ENCODE results near the gene CEP164.
"Not testable (repeated sequence)": the region's sequence is repeated elsewhere in the genome, so short reads cannot be mapped to it uniquely, and the experiment has no call there.

Gene CEP164

DNA sequence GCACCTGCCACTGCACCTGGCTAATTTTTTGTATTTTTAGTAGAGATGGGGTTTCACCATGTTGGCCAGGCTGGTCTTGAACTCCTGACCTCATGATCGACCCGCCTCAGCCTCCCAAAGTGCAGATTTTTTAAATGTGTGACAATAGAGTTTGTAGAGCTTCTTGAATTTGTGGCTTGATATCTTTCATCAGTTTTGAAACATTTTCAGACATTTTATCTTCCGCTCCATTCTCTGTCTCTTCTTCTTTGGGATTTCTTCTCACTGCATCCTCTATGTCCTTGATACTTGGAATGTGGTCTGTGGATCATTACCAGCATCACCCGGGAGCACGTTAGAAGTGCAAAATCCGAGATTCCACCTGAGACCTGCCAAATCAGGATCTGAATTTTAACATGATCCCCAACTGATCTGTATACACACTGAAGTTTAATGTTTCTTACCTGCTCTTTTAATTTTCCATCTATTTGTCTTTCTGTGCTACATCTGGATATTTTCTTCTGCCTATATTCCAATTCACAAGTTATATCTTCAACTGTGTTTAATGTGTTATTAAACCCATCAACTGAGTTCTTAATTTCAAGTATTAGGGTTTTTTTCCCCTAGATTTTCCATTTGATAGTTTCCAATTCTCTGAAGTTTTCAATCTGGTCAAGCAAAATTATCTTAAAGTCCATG, 126.4 kb downstream of the CEP164 start:
- no peak for TF ChIP-seq POU2F2 (IDR thresholded peaks at IDR 0.05; ENCODE audit: low read depth, low read length)
- TF ChIP-seq TAF1 (IDR thresholded peaks at IDR 0.05; ENCODE audit: low read depth, low read length), result no peak
- TF ChIP-seq POLR2AphosphoS5 (IDR thresholded peaks at IDR 0.05; ENCODE audit: low read depth, low read length), result no peak
- no peak for DNase-seq (ENCODE audit: insufficient read length, low spot score)
- FAIRE-seq, result peak; percentile 33

- FAIRE-seq (no peak), DNase-seq (ENCODE audit: insufficient read length, low spot score) (no peak)
- TF ChIP-seq SPI1 (IDR thresholded peaks at IDR 0.05; ENCODE audit: low read depth, low read length) (no peak), POLR2A (IDR thresholded peaks at IDR 0.05; ENCODE audit: low read depth, low read length) (no peak), POU2F2 (IDR thresholded peaks at IDR 0.05; ENCODE audit: low read depth, low read length) (no peak), TAF1 (IDR thresholded peaks at IDR 0.05; ENCODE audit: low read depth, low read length) (no peak), POLR2AphosphoS5 (IDR thresholded peaks at IDR 0.05; ENCODE audit: low read depth, low read length) (no peak), PAX5 (IDR thresholded peaks at IDR 0.05; ENCODE audit: insufficient read depth, low read length, severe bottlenecking) (no peak)
Observed at GRCh38 chr11:117454564-117454917, 126.9 kb downstream of the CEP164 start.

DNA sequence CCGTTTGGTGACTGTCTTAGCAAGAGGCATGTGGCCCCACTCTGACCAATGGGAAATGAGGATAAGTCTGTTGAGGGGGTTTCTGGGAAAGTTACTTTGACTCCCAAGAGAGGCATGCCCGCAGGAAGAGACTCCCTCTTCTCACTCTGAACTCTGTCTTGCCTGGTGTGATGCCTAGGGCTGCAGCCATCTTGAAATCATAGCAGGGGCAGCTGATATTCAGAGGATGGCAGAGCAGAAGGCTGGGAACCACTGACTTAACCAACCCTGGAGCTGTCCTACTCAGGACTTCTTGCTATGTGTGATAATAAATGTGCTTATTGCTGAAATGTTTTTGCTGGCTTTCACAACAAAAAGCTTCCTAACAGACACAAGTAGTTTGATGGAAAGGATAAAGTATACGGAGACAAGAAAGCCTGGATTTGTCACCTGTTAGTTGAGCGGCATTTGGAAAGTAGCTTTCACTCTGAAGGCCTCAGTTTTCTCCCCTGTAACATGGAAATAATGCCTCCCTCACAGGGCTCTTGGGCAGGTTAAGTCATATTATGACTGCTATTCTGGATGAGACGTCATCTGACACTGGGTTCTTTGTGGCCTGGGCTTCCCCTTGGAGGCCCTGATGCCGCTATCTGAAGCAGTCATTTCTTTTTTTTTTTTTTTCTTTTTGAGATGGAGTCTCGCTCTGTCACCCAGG, 128.5 kb downstream of the CEP164 start:
- no peak for FAIRE-seq
- TF ChIP-seq POU2F2 (IDR thresholded peaks at IDR 0.05; ENCODE audit: low read depth, low read length) (no peak), TAF1 (IDR thresholded peaks at IDR 0.05; ENCODE audit: low read depth, low read length) (no peak), SPI1 (IDR thresholded peaks at IDR 0.05; ENCODE audit: low read depth, low read length) (no peak), POLR2AphosphoS5 (IDR thresholded peaks at IDR 0.05; ENCODE audit: low read depth, low read length) (no peak), POLR2A (IDR thresholded peaks at IDR 0.05; ENCODE audit: low read depth, low read length) (no peak), PAX5 (IDR thresholded peaks at IDR 0.05; ENCODE audit: insufficient read depth, low read length, severe bottlenecking) (no peak)

GRCh38 chr11:117456721-117457029, 129.0 kb downstream of the CEP164 start:
- FAIRE-seq, result not testable (repeated sequence)

More for the DNA sequence above, 128.5 kb downstream of the CEP164 start:
- no peak for DNase-seq (ENCODE audit: insufficient read length, low spot score)

GRCh38 chr11:117457031-117457785, 129.6 kb downstream of the CEP164 start:
- TF ChIP-seq POLR2AphosphoS5 (IDR thresholded peaks at IDR 0.05; ENCODE audit: low read depth, low read length), result no peak
- no peak for TF ChIP-seq PAX5 (IDR thresholded peaks at IDR 0.05; ENCODE audit: insufficient read depth, low read length, severe bottlenecking)
- TF ChIP-seq POLR2A (IDR thresholded peaks at IDR 0.05; ENCODE audit: low read depth, low read length), result no peak
- no peak for TF ChIP-seq TAF1 (IDR thresholded peaks at IDR 0.05; ENCODE audit: low read depth, low read length)
- no peak for TF ChIP-seq POU2F2 (IDR thresholded peaks at IDR 0.05; ENCODE audit: low read depth, low read length)
- no peak for TF ChIP-seq SPI1 (IDR thresholded peaks at IDR 0.05; ENCODE audit: low read depth, low read length)
- FAIRE-seq (no peak), DNase-seq (ENCODE audit: insufficient read length, low spot score) (no peak)

More at GRCh38 chr11:117456721-117457029, 129.0 kb downstream of the CEP164 start:
- not testable (repeated sequence) for DNase-seq (ENCODE audit: insufficient read length, low spot score)

DNA sequence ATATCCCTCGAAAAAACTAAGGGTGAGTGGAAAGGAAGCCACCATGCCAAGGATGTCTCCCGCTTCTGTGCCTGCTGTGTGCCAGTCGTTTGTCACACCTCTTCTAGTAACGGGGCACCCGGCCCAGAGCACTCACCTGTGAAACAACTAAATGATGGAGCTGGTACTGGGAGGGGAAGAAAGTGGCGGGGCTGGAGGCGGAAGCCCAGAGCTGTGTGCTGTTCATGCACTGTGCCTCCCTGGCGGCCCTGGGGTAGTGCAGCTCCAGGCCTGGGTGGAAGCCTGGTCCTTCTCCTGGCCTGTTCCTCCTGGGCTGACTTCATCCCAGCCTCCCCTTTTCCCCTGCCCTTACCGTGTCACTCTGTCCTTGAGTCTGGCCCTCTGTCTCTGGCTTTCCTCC, 130.2 kb downstream of the CEP164 start:
- no peak for TF ChIP-seq PAX5 (IDR thresholded peaks at IDR 0.05; ENCODE audit: insufficient read depth, low read length, severe bottlenecking)
- TF ChIP-seq TAF1 (IDR thresholded peaks at IDR 0.05; ENCODE audit: low read depth, low read length), result no peak
- no peak for TF ChIP-seq POLR2A (IDR thresholded peaks at IDR 0.05; ENCODE audit: low read depth, low read length)
- TF ChIP-seq SPI1 (IDR thresholded peaks at IDR 0.05; ENCODE audit: low read depth, low read length), result no peak
- no peak for TF ChIP-seq POU2F2 (IDR thresholded peaks at IDR 0.05; ENCODE audit: low read depth, low read length)
- DNase-seq (ENCODE audit: insufficient read length, low spot score) (no peak), FAIRE-seq (no peak)

DNA sequence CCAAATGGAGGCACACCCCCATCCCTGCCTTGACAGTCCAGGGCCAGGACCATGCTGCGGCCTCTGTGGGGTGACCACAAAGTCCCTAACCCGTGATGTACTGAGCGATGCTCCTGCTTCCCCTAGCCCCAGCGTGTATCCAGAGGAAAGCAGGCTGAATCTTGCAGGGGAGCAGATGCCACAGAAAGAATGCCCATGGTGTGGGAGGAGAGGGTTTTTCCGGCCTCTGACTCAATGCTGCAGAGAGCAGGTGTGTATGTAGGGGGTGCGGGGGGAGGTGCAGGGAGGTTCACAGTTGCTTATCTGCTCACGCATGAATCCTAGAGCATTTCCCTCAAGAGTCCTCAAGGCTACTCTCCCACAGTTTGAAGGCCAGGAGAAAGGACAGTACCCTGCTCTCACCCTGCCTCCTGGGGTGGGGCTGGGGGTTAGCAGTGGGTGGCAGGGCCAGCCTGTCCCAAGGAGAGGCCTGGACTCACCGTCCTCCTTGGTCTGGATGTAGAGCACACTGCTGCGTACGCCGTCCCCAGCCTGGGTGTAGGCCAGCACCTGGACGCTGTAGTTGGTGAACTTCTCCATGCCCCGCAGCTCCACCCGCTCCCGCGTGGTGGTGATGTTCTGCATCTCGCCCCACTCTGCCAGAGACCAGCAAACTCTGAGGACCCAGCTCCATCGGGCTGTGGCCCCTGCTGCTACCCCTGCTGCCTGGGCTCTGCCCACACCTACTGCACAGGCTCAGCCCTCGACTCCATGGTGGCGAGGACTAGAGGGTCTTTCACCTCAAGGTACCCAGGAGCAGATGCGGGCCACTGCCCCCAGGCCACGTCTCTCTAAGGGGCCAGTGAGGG, 130.8 kb downstream of the CEP164 start:
- DNase-seq (ENCODE audit: insufficient read length, low spot score), result peak; percentile 50
- peak; percentile 20 for FAIRE-seq
- TF ChIP-seq POLR2AphosphoS5 (IDR thresholded peaks at IDR 0.05; ENCODE audit: low read depth, low read length) (no peak), TAF1 (IDR thresholded peaks at IDR 0.05; ENCODE audit: low read depth, low read length) (no peak), PAX5 (IDR thresholded peaks at IDR 0.05; ENCODE audit: insufficient read depth, low read length, severe bottlenecking) (no peak), SPI1 (IDR thresholded peaks at IDR 0.05; ENCODE audit: low read depth, low read length) (no peak), POLR2A (IDR thresholded peaks at IDR 0.05; ENCODE audit: low read depth, low read length) (no peak), POU2F2 (IDR thresholded peaks at IDR 0.05; ENCODE audit: low read depth, low read length) (no peak)

GRCh38 chr11:117459123-117459978, 131.7 kb downstream of the CEP164 start:
- no peak for FAIRE-seq
- TF ChIP-seq POLR2AphosphoS5 (IDR thresholded peaks at IDR 0.05; ENCODE audit: low read depth, low read length) (no peak), POLR2A (IDR thresholded peaks at IDR 0.05; ENCODE audit: low read depth, low read length) (no peak), PAX5 (IDR thresholded peaks at IDR 0.05; ENCODE audit: insufficient read depth, low read length, severe bottlenecking) (no peak), TAF1 (IDR thresholded peaks at IDR 0.05; ENCODE audit: low read depth, low read length) (no peak)

GRCh38 chr11:117459979-117460300, 132.3 kb downstream of the CEP164 start:
- FAIRE-seq, result no peak
- no peak for DNase-seq (ENCODE audit: insufficient read length, low spot score)
- TF ChIP-seq SPI1 (IDR thresholded peaks at IDR 0.05; ENCODE audit: low read depth, low read length) (peak; percentile 67), PAX5 (IDR thresholded peaks at IDR 0.05; ENCODE audit: insufficient read depth, low read length, severe bottlenecking) (no peak), POU2F2 (IDR thresholded peaks at IDR 0.05; ENCODE audit: low read depth, low read length) (no peak), POLR2AphosphoS5 (IDR thresholded peaks at IDR 0.05; ENCODE audit: low read depth, low read length) (no peak)

More at GRCh38 chr11:117459123-117459978, 131.7 kb downstream of the CEP164 start:
- no peak for DNase-seq (ENCODE audit: insufficient read length, low spot score)

Data from GM12891 (cell line).